ENCODE results near the gene PI4KA.
"Not testable (repeated sequence)": the region's sequence is repeated elsewhere in the genome, so short reads cannot be mapped to it uniquely, and the experiment has no call there.

Gene PI4KA

GRCh38 chr22:20746431-20747189 is 112.0 kb downstream of the PI4KA start:
- no peak for DNase-seq

DNA sequence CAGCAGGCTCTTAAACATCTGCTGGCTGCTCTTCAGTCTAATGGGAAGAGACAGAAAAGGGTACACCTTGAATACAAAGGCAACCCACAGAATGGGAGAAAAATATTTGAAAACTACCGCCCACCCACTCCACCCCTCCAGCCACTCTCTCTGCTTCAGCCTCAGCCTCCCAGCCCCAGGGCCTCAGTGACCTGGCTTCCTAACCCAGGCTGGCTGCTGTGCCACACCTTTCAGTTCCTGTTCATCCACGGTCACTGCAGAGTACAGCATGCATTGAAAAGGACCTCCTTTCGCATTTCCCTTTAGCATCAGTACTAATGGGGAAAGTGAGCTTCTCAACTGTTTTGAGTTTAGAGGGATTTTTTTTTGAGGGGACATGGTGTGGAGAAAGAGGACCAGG is 113.5 kb downstream of the PI4KA start:
- no peak for DNase-seq

- DNase-seq = no peak
These were observed 114.2 kb downstream of the PI4KA start for GRCh38 chr22:20744456-20744855.

DNA sequence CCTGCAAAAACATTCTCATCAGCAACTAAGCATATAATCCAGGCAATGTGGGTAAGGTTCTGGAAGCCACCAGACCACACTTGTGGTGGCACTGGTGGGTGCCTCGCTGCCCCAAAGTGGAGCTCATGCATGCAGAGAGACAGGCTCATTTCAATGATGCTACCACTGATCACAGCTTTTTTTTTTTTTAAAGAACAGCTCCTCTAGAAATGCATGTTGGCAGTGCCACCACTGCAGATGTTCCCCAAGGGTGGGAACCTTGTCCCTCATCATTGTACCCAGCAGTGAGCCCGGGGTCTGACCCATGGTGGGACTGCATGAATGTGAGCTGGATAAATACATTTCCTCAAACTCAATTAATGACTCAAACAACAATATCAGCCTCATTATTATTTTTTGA is 115.8 kb downstream of the PI4KA start:
- DNase-seq = no peak

GRCh38 chr22:20741634-20742581 is 116.7 kb downstream of the PI4KA start:
- DNase-seq = no peak

DNA sequence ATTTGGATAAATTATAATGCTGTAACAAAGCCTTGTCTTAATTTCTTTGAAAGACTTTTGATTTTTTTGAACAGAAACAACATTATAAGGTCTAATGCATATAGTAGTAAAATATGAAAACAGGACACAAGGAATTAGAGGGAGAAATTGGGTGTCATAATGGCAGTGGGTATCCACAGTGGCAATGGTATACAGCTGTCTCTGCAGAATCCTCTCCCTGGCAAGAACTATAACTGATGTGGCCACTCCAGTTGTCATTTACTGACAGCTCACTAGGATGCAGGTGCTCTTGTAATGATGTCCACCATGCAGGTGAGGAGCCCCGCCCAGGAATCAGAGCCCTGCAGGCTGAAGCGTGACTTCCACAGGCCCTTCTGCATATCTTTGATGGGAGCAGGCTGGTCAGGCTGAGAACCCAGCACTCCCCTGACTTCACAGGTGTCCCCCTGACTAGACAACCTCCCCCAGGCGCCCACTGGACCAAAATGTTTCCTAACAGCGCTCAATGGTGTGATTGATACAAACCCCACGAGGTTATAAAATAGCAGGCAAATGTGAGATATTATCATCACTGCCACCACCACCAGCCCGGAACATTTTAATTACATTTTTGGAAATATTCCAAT is 117.5 kb downstream of the PI4KA start:
- DNase-seq = no peak

GRCh38 chr22:20740222-20740951 is 118.2 kb downstream of the PI4KA start:
- no peak for DNase-seq

- no peak for DNase-seq
These were observed 120.1 kb downstream of the PI4KA start for GRCh38 chr22:20738394-20739089.

DNA sequence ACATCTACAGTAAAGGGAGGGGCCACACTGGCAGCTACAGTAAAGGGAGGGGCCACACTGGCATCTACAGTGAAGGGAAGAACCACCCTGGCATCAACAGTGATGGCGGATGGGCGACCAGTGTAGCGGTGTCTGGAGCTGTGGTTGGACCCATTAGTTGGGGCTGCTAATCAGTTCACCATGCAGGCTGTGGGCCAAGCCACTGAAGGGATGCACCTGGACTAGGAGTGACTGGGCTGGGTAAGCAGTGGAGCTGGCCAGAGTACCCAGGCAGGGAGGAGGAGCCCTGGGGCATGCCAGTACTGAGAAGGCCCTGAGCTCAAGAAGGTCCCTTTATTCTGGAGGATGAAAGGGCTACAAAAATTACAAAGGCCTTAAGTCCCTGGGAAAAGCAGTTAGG is 121.7 kb downstream of the PI4KA start:
- DNase-seq = not testable (repeated sequence)

DNA sequence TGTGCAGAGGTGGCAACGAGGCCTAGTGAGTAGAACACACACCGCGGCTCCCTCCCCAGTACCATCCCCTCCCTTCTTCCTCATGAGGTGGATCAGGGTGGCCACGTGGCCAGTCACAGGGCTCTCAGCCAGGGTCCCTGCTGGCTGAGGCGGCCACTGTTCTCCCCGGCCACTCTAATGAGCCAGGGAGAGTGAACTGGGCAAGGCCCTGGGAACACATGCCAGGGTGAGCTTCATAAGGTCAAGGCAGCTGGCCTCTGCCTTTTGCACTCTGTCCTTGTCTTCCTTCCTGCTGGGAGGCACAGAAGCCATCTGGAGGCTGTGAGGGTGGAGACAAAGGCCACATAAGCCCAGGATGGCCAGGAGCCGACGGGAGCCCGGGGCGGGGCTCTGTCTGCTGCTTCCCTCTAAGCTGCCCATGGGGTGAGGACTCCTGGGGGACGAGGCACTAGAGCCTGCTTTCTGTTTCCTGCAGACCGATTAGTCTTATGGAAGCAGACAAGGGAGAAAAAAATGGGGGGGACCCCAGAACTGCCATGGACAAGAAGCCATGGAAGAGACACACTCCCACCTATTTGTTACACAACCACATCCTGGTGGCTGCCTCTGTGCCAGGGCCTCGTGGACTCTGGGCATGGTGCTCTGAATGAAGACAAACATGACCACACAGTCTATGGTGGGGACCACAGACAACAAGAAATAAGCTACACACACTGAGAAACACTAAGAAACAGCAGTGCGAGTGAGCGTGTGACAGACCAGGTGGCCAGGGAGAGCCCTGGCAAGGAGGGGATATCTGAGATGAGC is 123.1 kb downstream of the PI4KA start:
- not testable (repeated sequence) for DNase-seq

GRCh38 chr22:20732431-20732830 is 126.2 kb downstream of the PI4KA start:
- DNase-seq = not testable (repeated sequence)

- DNase-seq = no peak
These were observed 129.4 kb downstream of the PI4KA start for GRCh38 chr22:20729194-20729593.

DNA sequence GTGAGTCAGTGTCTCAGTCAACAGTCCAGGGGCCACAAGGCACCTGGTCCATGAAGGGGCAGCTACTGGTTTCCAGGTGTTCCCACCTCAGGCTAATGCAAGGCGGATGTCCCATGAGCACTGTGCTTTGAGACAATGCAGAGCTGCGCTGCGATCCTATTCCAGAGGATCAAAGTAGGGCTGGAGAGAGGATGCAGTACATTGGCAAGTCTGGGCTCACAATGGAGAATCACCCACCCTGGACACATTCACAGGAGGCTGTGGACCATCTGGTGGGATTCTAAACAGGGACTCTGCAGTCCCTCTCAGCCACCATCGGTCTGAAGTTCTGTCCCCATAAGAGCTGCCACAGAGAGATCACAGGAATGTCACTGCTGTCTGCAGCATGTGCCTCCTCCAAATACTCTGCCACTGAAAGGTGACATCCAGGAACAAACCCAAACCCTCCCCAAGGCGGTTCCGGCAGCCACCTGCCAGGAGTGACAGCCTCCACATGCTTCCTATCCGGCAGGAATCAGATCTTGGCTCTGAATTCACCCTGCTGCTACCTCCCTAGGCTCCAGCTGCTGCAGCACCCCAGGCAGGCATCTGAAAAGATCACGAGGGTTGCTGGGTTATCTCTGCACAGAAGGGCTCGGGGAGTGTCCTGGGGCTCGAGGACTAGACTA is 130.0 kb downstream of the PI4KA start:
- DNase-seq = no peak

DNA sequence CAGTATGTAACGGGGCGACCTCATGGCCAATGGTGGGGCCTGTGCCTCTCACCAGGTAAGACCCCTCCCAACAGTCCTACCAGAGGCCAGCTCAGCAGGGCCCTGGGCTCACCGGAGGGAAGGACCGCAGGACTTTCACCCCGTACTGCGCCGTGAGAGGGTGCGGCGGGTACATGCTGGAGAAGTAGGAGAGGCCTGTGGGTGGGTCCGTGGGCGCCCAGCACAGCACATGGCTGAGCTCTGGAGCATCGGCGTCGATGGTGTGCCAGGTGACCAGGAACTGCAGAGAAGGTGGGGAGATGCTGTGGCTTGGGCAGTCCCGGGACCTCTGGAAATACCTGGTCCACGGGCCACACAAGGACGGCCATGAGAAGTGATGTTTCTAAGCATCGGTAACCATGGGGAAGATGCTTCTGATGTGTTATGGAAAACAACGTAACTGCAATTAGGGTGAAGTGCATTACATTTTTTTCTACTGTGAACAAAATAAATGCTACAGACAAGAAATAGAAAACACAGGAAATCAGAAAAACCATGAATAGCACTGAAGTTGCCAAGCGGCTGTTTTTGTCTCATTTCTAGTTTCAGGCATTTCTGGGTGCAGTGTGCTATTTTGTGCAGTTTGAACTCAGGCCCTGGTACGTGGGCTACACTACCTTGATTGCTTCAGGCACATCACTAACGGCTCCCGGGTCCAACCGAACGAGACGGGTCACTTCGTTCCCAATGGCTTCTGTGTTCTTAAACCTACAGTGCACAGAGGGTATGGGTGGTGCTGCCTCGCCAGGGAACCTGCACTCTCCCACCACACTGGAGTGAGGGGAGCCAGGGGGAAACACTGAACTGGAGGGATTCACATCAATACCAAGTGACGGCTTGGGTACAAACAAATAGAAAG is 131.2 kb downstream of the PI4KA start:
- no peak for DNase-seq

DNA sequence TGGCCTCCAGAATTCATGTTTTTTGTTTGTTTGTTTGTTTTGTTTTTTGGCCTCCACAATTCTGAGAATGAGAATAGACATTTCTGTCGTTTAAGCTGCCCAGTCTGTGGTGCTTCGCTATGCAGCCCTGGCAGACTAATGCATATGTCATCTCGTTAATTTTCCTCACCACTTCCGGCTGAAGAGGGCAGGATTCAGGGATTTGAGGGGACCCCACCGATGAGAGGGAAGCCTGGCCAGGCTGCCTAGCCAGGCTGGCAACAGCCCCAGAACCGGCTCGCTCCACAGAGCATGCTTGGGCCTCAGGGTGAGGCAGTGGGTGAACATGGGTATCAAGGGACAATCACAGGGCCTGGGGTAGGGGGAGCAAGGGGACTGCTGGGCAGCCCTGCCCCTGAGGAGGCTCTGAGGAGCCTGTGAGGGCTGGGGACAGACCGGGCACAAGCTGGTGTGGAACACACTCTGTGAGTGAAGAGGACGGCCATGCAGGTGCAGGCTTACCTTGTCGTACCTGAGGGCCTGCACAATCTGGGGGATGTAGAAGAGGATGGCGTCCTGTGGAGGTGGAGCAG is 132.5 kb downstream of the PI4KA start:
- no peak for DNase-seq

GRCh38 chr22:20724676-20725454 is 133.7 kb downstream of the PI4KA start:
- DNase-seq = no peak

GRCh38 chr22:20721409-20722218 is 137.0 kb downstream of the PI4KA start:
- no peak for DNase-seq

Measured in activated CD4-positive, alpha-beta T cell treated with anti-CD3 and anti-CD28 coated beads for 1 hour (primary cell).